ENCODE results near the gene MEIKIN.

DNA sequence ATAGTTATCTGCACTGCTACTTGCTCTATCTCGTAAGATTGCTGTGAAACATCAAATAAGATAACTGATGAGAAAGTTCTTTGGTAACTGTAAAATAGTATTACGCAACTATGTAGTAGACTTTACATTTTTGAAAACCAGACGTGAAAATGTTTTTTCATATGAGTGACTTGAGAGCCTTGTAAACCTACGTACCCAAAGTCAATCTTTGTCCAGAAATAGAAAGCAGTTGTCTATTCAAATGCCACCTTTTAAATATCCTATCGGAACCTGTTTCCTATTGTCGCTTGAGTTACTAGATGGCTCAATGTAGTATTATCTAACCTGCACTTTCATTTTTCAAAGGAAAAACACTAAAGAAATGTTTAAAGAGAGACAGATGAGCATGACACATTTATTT, 150.2 kb downstream of the MEIKIN start:
- TF ChIP-seq, protein P1, sequence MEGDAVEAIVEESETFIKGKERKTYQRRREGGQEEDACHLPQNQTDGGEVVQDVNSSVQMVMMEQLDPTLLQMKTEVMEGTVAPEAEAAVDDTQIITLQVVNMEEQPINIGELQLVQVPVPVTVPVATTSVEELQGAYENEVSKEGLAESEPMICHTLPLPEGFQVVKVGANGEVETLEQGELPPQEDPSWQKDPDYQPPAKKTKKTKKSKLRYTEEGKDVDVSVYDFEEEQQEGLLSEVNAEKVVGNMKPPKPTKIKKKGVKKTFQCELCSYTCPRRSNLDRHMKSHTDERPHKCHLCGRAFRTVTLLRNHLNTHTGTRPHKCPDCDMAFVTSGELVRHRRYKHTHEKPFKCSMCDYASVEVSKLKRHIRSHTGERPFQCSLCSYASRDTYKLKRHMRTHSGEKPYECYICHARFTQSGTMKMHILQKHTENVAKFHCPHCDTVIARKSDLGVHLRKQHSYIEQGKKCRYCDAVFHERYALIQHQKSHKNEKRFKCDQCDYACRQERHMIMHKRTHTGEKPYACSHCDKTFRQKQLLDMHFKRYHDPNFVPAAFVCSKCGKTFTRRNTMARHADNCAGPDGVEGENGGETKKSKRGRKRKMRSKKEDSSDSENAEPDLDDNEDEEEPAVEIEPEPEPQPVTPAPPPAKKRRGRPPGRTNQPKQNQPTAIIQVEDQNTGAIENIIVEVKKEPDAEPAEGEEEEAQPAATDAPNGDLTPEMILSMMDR (conservative IDR thresholded peaks at IDR 0.05; ENCODE audit: low read depth in 2 of 2) = no peak
- TF ChIP-seq STAT1 (IDR thresholded peaks at IDR 0.05; ENCODE audit: unreplicated experiment) = no peak
- no peak for TF ChIP-seq POLR2AphosphoS5 (IDR thresholded peaks at IDR 0.05; ENCODE audit: low read depth)
- no peak for TF ChIP-seq EZH2 (IDR thresholded peaks at IDR 0.05; ENCODE audit: low read depth, unreplicated experiment)
- TF ChIP-seq, protein P2, sequence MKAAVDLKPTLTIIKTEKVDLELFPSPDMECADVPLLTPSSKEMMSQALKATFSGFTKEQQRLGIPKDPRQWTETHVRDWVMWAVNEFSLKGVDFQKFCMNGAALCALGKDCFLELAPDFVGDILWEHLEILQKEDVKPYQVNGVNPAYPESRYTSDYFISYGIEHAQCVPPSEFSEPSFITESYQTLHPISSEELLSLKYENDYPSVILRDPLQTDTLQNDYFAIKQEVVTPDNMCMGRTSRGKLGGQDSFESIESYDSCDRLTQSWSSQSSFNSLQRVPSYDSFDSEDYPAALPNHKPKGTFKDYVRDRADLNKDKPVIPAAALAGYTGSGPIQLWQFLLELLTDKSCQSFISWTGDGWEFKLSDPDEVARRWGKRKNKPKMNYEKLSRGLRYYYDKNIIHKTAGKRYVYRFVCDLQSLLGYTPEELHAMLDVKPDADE (IDR thresholded peaks at IDR 0.05) = no peak
- TF ChIP-seq EZH2phosphoT487 (IDR thresholded peaks at IDR 0.05; ENCODE audit: unreplicated experiment) = no peak
